HG03575 (cell line): Measurements from ENCODE around the gene ATP10A.

ENCODE experiments used
- ATAC-seq: cut with Tn5 transposase; IDR thresholded peaks from one replicate; pipeline ENCODE4 v1.9.1; 2021; ENCODE audit not compliant: unreplicated experiment, insufficient number of reproducible peaks, low FRiP score; ENCODE audit errors: extremely low read depth

The ATP10A gene

DNA sequence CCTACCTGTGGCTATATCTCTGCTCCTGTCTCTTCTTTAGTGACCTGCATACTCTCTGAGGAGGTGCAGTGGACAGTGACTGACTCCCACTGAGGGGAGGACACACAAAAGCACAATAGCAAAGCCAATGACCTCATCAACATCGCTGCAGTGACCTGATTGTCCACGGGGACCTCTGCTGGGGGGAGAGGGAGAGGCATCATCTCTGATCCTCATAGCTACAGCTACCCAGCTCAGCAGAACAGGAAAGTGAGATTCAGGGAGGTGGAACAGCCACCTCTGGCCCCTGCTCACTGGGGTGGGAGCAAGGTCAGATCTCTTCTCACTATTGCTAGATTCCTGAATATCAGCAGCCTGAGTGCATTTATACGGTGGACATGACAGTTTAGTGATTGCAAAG lies 179.2 kb downstream of the ATP10A start:
- ATAC-seq: no peak

DNA sequence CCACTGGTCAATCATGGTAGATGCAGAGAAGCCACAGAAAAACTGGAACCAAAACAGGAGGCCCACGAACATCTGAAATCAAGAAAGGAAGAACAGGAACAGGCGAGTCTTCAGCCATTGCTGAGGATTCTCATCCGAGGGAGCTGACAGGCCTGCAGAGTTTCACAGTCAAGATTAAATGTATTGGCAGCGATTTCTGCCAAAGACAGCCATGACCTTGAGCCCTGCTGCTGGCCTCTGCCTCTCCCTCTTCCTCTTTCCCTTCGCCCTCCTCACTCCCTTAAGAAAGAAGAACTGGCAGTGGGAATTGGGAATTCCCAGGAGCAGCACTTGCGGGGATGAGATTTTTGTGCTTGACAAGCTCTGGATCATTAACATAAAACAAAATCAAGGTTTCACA lies 179.7 kb downstream of the ATP10A start:
- ATAC-seq: no peak

DNA sequence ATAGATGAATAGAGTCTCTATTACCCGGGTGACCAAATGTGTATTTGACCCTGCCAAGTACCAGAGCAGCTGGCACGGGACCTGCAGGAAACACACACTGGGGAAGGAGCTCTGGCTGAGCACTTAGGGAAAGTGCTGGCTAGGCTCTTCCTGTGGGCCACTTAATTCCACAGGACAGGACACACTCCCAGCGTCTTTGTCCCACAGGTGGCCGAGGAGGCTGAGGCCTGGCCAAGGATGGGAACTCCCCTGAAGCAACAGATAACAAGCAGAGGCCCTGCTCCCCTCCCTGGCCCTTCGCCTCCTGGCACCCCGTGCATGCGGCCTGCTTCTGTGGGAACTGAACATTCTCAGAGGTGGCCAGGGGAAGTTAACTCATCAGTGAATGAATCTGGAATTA lies 180.8 kb downstream of the ATP10A start:
- ATAC-seq: no peak

DNA sequence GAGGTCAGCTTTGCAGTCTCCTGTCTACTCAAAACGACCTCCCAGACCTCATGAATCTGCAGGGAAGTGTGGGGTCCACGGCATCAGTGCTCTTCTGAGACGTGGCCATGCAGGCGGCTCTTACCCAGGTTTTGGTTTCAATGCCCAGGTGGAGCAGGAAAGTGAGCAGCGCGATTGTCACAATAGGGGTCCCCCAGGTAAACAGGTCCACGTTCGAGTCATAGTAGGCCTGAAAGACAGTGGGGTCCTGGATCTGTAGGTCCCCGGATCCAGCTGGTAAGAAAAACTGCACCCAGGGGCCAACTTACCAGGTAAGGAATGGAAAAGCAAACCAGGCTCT lies 182.5 kb downstream of the ATP10A start:
- no peak for ATAC-seq

DNA sequence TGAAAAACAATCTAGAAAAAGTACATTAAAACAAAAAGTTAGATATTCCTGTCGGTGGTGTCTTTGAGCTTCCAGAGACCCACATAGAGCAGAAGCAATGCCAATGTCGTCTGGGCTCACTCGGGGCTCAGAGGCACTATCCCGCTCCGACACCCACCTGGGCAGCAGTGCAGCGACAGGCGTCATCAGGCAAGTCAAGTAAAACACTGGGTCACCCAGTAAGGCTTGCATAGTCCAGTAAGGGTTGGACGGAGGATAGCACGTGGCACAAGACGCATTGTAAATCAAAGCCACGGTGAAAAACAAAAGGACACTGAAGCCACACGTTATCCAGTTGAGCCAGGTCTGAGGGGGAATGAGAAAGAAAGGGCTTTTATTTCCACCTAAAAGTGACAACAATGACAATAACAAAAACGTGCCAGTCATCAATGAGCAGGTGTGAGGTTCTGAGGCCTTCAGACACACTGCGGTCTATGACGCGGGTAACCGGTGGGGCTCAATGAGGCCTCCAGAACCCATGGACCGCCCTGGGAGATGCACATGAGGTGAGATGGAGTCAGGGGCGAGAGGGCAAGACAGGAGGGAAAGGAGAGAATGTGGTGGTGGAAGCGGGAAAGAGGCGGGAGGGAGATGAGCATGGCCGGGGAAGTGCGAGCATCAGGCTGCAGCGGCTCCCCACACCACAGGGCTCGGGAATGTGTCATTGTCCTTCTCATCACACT lies 183.0 kb downstream of the ATP10A start:
- no peak for ATAC-seq

DNA sequence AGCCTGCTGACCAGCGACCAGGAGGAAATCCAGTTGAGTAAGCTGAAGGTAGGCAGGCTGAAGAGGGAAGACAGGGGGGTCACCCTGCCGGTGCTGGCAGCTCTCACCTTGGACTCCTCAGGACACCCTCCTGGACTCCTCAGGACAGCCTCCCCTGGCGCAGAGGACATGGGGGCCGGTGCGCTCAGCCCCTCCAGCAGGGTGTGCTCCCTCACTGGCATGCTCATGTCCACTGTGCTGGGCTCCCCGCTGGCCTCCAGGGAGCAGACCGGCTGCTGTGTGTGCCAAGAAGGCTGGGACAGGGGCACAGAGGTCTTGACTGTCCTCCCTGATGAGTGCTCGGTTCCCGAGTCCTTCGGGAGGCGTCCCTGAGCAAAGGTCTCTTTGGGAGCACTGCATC lies 183.6 kb downstream of the ATP10A start:
- ATAC-seq: no peak

DNA sequence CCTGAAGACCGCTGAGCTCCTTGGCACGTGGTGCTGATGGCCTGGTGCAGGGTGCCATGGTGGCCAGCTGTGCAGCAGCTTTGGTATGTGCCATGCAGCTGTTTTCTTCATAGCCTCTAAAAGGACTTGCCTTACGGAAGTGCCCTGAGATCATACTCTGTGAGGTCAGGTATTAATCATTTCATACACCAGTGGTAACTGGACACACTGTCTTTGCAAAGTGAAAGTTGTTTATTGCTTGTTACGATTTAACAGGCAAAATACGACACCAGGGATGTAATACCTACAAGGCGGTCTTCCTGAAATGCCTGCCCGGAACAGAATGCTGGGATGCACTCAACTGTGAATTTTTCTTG lies 184.6 kb downstream of the ATP10A start:
- no peak for ATAC-seq

DNA sequence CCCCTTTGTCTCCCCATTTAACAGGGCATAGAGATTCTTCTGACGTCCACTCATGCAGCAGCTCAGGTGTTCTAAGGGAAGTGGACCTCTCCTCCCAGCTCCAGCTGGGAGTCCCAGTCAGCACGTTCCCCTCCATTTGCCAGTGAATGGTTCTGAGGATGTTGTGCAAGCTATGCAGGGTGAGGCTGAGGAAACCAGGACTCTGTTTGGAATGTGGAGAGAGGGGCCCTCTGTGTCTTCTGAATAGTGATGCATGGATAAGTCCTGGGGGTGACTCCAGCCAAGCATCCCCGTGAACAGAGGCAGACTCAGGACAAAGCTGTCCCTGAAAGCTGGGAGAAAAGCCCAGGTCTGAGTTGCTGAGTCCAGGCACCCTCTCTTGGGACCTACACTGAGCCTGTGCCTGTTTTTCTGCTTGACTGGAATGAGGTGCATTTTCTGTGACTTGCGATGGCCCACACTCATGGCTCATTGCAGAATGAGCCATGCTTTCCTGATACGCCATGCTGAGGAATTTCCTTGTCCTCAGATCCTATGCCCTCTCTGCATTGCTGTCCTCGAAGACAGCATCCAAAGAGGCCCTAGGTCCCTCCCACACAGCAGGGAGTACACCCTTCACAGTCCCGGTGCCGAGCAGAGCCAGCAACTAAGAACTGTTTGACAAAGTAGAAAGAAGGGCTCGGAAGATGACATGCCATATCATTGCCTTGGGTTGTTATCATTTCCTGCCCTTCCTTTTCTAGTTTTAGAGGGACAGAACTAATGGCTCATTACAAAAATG lies 185.2 kb downstream of the ATP10A start:
- ATAC-seq: no peak

DNA sequence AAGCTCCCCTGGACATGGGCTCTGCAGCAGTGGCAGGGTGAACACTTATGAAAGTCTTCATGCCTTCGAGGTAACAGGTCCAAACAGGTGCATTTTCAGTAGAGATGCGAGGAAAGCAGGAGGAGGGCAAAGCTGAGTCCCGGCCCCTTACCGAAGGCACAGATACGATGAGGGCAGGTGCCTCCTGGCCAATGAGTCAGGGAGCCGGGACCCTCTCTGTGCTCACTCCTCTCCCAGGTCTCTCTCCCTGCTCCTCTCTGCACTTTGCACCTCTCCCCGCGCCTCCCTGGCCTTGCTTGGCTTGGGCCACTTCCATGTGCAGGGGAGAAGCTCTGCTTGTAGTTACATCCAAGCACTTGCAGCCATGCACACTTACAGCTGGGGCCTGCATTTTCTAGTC lies 187.1 kb downstream of the ATP10A start:
- no peak for ATAC-seq

DNA sequence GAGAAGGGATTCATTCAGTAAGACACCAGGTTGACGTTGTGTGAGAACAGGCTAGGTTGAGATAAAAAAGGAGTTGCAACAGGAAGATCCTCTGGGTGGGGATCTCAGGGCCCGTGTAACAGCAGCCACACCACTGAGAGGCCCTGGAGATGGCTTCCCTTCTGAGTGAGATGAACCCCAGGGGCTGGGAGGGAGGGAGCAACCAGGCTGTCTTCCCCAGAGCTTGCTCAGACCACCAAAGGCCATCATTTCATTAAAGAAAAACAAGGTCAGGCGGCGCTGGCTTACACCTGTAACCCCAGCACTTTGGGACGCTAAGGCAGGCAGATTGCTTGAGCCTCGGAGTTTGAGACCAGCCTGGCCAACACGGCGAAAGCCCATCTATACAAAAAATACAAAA lies 187.7 kb downstream of the ATP10A start:
- no peak for ATAC-seq

DNA sequence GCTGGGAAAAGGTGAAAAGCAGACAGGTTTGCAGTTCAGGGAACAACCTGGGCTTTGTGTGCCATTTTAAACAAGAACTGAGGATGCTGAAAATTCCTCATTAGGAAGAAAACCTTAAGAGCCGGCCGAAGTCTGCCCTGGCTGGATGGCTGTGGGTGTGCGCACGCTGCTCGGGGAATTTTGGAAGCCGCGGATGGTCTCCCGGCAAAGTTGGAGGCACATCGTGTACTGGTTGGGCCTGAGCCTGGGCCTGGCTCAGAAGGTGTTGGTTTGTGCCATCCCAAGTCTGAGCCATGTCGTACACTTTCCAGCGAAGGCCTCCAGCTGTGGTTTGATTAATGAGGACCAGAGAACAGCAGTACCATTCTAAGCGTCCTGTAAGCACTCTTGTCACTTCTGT lies 188.2 kb downstream of the ATP10A start:
- ATAC-seq: no peak

DNA sequence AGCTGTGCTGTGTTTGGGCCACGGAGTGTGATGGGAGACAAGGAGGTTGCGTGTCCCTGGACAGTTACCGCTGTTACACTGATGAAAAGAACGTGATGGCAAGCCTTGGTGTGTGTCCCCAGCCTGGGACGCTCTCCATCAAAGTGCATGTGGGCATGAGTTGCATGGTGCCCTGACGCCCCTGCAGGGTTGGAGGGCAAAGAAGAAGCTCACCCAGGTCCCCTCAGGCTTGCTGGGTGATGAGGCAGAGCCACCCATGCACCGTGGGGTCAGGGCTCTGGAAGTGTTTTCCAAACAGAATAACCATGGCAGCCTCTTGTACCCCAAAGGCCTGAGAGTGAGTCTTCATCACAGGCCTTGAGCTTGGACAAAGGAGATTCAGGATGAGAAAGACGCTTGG lies 189.2 kb downstream of the ATP10A start:
- ATAC-seq: no peak

DNA sequence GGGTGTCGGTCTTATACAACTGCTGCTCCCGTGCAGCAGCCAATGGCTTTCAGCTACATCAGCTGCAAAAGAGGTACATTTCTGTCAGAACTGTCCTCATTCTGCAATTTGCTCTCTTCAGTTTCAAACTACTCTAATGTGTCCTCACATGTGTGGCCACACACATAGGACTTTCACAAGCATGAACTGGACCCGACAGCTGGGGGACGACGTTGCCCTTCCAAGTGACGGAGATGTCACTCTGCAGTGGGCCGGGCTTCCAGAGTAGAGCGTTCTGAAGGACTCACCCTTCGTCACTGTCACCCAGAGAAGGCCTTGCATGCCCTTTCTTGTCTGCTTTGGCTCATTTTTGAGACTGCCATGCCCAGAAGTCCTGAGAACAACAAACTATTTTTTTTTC lies 189.8 kb downstream of the ATP10A start:
- no peak for ATAC-seq

DNA sequence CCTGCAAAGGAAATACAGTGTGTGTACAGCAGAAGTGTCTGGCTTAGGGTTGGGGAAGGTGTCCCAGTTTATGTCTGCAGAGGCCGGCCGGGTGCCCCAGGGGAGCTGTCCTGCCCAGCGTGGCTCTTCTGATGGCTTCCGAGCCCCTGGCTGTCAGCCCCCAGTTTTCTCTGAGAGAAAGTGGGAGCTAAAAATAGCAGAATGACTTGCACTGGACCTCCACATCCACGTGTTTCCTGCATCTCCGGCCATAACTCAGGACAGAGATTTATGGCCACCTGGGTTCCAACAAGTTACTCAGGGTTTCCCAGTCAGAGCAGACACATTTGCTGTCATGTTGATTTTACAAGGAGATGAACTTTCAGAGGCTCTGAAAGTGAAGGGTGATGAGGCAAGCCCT lies 192.0 kb downstream of the ATP10A start:
- no peak for ATAC-seq

DNA sequence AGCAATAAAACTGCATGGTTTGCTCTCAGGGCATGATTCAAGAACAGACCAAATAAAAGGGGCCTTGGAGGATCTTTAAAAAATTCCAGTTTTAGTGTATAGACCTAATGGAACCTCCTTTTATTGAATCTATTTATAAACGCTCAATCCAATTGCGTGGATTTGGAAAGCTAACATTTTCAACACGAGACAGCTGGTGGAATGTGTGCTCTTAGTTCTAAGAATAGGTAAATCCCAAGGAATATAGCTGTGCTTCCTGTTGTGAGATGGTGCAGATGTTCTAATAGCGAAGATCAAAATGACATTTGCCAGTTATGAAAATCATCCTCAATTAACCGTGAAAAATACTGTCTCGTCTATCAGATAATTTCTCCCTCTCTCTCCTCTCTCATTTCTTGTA lies 192.5 kb downstream of the ATP10A start:
- no peak for ATAC-seq

DNA sequence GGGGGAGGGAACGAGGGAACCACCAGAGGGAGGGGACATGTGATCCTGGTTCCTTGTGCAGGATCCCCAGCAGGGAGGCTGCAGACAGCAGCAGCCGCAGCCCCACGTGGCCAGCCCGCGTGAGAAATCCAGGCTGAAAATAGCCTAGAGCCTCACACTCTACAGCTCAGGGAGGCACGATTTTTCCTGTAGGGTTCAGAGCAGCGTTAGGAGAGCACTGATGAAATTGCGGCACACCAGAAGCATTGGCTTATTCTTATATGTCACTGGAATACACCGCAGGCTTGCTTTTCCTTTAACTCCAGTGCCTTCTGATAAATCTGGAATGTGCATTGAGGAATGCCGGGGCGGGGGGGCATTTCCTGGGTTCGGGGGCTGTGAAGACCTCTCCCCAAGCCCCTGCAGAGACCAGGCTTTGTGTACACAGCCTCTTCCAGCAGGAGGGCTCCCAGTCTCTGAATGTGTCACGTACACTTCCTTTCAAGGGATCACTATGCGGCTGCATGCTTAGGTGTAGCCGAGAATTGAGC lies 193.0 kb downstream of the ATP10A start:
- ATAC-seq: no peak

DNA sequence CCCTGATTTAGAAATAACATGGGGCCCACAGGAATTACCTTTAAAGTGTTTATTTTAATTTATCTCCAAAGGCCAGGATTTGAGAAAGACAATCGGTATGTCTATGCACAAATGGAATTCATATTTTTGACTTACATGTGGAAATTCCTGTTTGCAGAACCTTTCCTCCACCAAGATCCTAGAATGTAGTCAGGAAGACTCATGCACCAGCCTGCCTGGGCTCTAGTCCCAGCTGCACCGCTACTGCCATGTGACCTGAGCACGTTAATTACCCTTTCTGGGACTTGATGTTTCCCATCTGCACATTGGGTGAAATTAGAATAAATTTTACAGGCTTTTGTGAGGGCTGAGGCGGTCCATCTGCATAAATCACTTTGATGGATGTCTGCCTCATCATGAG lies 194.2 kb downstream of the ATP10A start:
- ATAC-seq: no peak

DNA sequence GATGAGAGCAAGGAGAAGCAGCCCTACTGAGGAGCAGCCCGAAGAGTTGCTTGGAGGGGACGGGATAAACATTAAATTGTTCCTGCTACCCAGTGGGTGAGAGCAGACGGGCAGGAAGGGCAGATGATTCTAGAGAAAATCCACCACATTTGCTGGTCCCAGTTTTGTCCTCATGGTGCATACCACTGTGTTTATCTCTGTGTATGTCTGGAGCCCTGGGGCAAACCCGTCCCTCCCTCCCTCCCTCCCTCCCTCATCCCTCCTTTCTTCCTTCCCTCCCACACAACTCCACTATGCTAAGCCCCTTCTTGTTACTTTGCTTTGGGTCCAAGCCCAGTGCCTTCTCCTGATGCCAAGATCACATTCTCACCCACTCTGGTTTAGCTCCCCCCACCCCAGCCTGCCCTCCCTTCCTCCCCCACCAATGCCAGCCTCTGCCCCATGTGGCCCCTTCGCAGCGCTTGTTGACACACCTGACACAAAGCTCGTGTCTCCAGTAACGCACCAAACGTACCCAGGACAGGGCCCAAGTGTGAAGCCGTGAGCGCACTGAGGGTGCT lies 194.8 kb downstream of the ATP10A start:
- no peak for ATAC-seq

DNA sequence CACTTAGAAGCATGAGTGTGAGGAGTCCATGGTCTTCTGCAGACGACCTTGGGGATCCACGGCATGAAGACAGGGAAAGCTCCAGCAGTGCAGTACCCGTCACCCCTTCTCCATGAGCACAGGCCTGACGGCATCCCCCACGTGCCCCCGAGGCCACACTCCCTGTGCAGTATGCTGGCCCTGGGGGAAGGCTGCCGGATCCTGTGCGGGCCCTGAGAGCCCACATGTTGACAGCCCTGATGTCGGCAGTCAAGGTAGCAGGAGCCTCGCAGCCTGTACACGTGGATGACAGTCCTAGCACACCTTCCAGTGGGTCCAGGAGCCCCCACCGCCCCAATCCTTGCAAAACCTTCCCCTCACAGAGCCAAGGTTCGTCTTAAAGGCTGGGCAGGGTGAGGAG lies 195.3 kb downstream of the ATP10A start:
- ATAC-seq: no peak

DNA sequence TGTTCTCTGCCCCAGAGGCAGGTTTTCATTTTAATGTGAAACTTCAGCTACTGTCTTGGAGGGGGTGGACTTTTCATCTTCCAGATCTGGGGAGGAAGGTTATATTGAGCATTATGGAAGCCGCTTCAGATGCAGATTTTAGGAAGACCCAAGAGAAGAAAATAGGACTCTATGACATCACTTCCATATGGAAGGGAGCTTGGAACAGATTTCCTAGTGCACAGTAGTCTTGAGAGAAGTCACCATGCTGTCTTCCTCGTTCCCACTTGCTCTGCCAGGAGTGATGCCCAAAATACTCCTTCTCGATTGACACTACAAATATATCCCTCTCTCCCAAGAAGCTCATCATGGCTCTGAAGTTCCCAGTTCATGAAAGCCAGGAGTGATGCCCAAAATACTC lies 197.2 kb downstream of the ATP10A start:
- ATAC-seq: no peak
